K562 (cell line): Measurements from ENCODE around the gene GAP43. TPM values are rescaled to one million over a fixed set of nuclear protein-coding genes. Genes with fewer than 3 reads are reported as not detected.

Experiments
- ATAC-seq: fragments of 200-7000 bp; cut with Tn5 transposase; 3 replicates; pipeline ENCODE4 v1.9.1; 2020; ENCODE audit warnings: moderate library complexity
- BruUV-seq: library from RNA; stranded (reverse); fragments of 400-500 nt; replicated peaks from 2 replicates; lab custom pipeline; 2021; lab: Mats Ljungman, UMichigan
- CTCF ChIA-PET: fragments of 300-600 bp; formaldehyde crosslinking; extraction: SDS; loops from one replicate; lab custom pipeline; 2021; ENCODE audit warnings: low intra/inter-chr PET ratio; lab: Yijun Ruan, JAX
- POLR2A ChIA-PET: fragments of 300-600, 350-650 bp; sonication (Branson Sonifier 250); formaldehyde crosslinking; extraction: SDS; loops from one replicate; lab custom pipeline; 2021; ENCODE audit warnings: antibody characterized with exemption, inconsistent platforms; lab: Yijun Ruan, JAX
- DNase-seq, 4 experiments: peaks; one replicate each; pipeline versions ENCODE4 v3.0.0 to v3.0.0-alpha.2; 2011 to 2018; ENCODE audit warnings: low spot score in 3 of 4, mixed read lengths in 3 of 4; ENCODE audit errors: extremely low read depth in 1 of 4
- FAIRE-seq: peaks from 2 replicates; lab custom pipeline; 2011; peaks lifted over from hg19 to GRCh38; lab: Jason Lieb, UNC
- H2AFZ ChIP-seq: 2 replicates; pipeline ENCODE4 v1.6.0; 2011; ENCODE audit warnings: low read depth, low read length, control low read depth, inconsistent platforms
- H3K27ac ChIP-seq: fragments of 200-600 bp; 3 replicates; pipeline ENCODE4 v1.8.0; 2011; ENCODE audit warnings: low read depth, mild to moderate bottlenecking, control low read depth, inconsistent platforms, low read length, moderate library complexity, mixed read lengths; ENCODE audit errors: extremely low read depth
- H3K27me3 ChIP-seq, 2 experiments: fragments of 300-600 bp in 1 of 2; 2 replicates in 1 of 2; 3 replicates in 1 of 2; pipeline versions ENCODE4 v1.6.0 to v1.8.0; 2011; ENCODE audit warnings: inconsistent platforms in 2 of 2, low read length in 2 of 2, mild to moderate bottlenecking in 1 of 2, mixed read lengths in 1 of 2, moderate library complexity in 1 of 2; ENCODE audit not compliant: control insufficient read depth in 2 of 2, insufficient read depth in 2 of 2
- H3K36me3 ChIP-seq: fragments of 300-600 bp; 3 replicates; pipeline ENCODE4 v1.8.0; 2011; ENCODE audit warnings: mild to moderate bottlenecking, low read length, inconsistent platforms; ENCODE audit not compliant: control insufficient read depth, insufficient read depth
- H3K4me1 ChIP-seq, 2 experiments: fragments of 200-600 bp in 1 of 2; replicated peaks in 1 of 2; 2 replicates in 1 of 2; 3 replicates in 1 of 2; pipeline versions ENCODE4 v1.5.1 to v1.8.0; 2011; ENCODE audit warnings: inconsistent platforms in 2 of 2, low read length in 2 of 2, mild to moderate bottlenecking in 1 of 2, mixed read lengths in 1 of 2, moderate library complexity in 1 of 2; ENCODE audit not compliant: control insufficient read depth in 2 of 2, insufficient read depth in 2 of 2
- H3K4me2 ChIP-seq: 2 replicates; pipeline ENCODE4 v1.6.1; 2011; ENCODE audit warnings: low read length, control low read depth, inconsistent platforms, mixed read lengths; ENCODE audit not compliant: insufficient read depth
- H3K4me3 ChIP-seq: fragments of 200-600 bp; sonication (generic), shearing (Covaris generic); 2 replicates; pipeline ENCODE4 v1.5.1; 2016; ENCODE audit warnings: control low read depth, inconsistent platforms
- H3K79me2 ChIP-seq: fragments of 200-600 bp; 3 replicates; pipeline ENCODE4 v1.8.0; 2011; ENCODE audit warnings: low read length, inconsistent platforms; ENCODE audit not compliant: control insufficient read depth, insufficient read depth
- H3K9ac ChIP-seq, 2 experiments: 2 replicates each; pipeline versions ENCODE4 v1.6.0 to v1.6.1; 2011; ENCODE audit warnings: low read depth in 2 of 2, low read length in 2 of 2, control low read depth in 1 of 2, inconsistent platforms in 1 of 2, mild to moderate bottlenecking in 1 of 2, mixed read lengths in 1 of 2; ENCODE audit not compliant: insufficient read depth in 1 of 2
- H3K9me1 ChIP-seq: one replicate; pipeline ENCODE4 v1.6.0; 2011; ENCODE audit warnings: inconsistent platforms, mild to moderate bottlenecking, low read length, moderate library complexity; ENCODE audit not compliant: control insufficient read depth, insufficient read depth
- H3K9me3 ChIP-seq: replicated peaks from 2 replicates; pipeline ENCODE4 v1.5.1; 2011; ENCODE audit warnings: low read depth, low read length, inconsistent platforms; ENCODE audit not compliant: control insufficient read depth, insufficient read depth
- H4K20me1 ChIP-seq: replicated peaks from 2 replicates; pipeline ENCODE4 v1.6.1; 2011; ENCODE audit warnings: low read length, inconsistent platforms, mixed read lengths; ENCODE audit not compliant: control insufficient read depth, insufficient read depth
- HNRNPL ChIP-seq: fragments of 200-400 bp; formaldehyde crosslinking; IDR thresholded peaks from 2 replicates; pipeline ENCODE4 v1.6.1; 2017; ENCODE audit warnings: low read depth, mild to moderate bottlenecking, low read length
- RBM39 ChIP-seq: fragments of 200-400 bp; formaldehyde crosslinking; optimal IDR thresholded peaks from 2 replicates; pipeline ENCODE3; 2018; ENCODE audit warnings: low read depth, low read length
- WGBS: fragments of 100-300 bp; shearing (Covaris generic); methylation state at CpG from one replicate; pipeline ENCODE4 v1.1.6; 2016; ENCODE audit warnings: low coverage, mixed read lengths; ENCODE audit not compliant: insufficient coverage; ENCODE audit errors: missing lambda C conversion rate; 5-methylcytosine and 5-hydroxymethylcytosine counted together
- in situ Hi-C: fragments of 300-500 bp; cut with MboI; formaldehyde crosslinking; loops from 4 replicates; pipeline ENCODE4 v1.15.0; 2018; ENCODE audit warnings: inconsistent platforms, mixed read lengths
- intact Hi-C: fragments of 100-400 bp; cut with micrococcal nuclease; formaldehyde crosslinking; loops from 2 replicates; pipeline ENCODE4 v1.14.2; 2022
- polyA plus RNA-seq, 8 experiments: library from polyadenylated mRNA; depleted of rRNA in 4 of 8; stranded (reverse) in 5 of 8; unstranded in 3 of 8; fragments of >200 nt; fragmentation: Nextera tagmentation in 2 of 8; fragmentation: Illumina TruSeq in 1 of 8; extraction: Ambion mirVana in 2 of 8; extraction: Trizol in 1 of 8; gene quantifications; 2 replicates each; pipeline versions ENCODE4 v1.2.1 to v1.2.3, GENCODE V29; 2011 to 2014; ENCODE audit warnings: inconsistent platforms in 1 of 8, missing spikeins in 1 of 8
- total RNA-seq, 7 experiments: library from RNA; depleted of rRNA in 6 of 7; stranded (reverse); fragments of >200 nt in 6 of 7; fragmentation: Illumina TruSeq in 2 of 7; extraction: Trizol in 2 of 7; gene quantifications; 2 replicates each; pipeline versions ENCODE4 v1.2.1 to v1.2.3, GENCODE V29; 2011 to 2021; ENCODE audit warnings: low replicate concordance in 1 of 7
- TF ChIP-seq, protein P1 (sequence below): fragments of 250-450 bp; sonication (Bioruptor Pico); IDR thresholded peaks from 2 replicates; pipeline ENCODE4 v1.8.0; 2021; ENCODE audit warnings: borderline replicate concordance, mild to moderate bottlenecking, moderate library complexity; ENCODE audit not compliant: poor library complexity, severe bottlenecking

GAP43 gene
- total and polyA plus RNA-seq, 9 of the 15 experiments (the other 6 are each of a cell fraction or from before 2014, with no cell fraction given): 0.04 to 0.11 (median 0.09) TPM; not detected in 6

DNA sequence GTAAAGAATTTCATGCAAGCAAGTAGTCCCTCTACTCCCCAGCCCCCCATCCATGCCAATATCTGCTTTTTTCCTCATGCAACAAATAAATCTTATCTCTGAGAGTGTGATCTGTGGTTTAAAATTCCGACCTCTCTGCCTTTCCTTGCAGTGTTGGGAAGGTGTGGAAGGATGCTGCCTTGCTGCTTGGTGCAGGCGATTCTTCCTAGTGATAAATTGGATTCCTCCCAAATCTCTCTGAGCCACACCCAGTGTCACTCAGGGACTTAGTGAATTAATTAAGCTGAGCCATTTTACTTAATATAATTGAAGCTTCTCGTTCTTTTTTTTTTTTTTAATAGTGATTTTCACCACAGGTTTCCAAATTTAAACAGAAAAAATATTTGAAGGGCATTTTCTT, 3.4 kb downstream of the GAP43 start:
- H3K9ac ChIP-seq: no peak overlapping the region
- no peak for TF ChIP-seq RBM39
- no peak for TF ChIP-seq HNRNPL
- TF ChIP-seq, protein P1, sequence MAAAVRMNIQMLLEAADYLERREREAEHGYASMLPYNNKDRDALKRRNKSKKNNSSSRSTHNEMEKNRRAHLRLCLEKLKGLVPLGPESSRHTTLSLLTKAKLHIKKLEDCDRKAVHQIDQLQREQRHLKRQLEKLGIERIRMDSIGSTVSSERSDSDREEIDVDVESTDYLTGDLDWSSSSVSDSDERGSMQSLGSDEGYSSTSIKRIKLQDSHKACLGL: no peak
- intact Hi-C loops (loop anchor here (10.0 kb wide), 1 partner anchor 68 kb away; no protein-coding TSS in a partner anchor), in situ Hi-C loops (no loop called here)
- ChIA-PET POLR2A (interaction anchor here (1.0 kb wide), 1 partner anchor 32 kb away, joined by 4 read pairs; no protein-coding TSS in a partner anchor), CTCF (no interaction called here)
- no peaks in the 10 kb centered on the region for H3K4me1 ChIP-seq
- H3K9me1 ChIP-seq: no peaks in the 10 kb centered on the region
- H3K36me3 ChIP-seq: no peaks in the 10 kb centered on the region
- no peak for FAIRE-seq
- H3K79me2 ChIP-seq: no peaks in the 10 kb centered on the region
- no TSS peak for BruUV-seq
- H3K4me2 ChIP-seq: no peak overlapping the region
- ATAC-seq: no peak
- 0% methylated on average over 3 of the region's 3 CpGs for WGBS
- no peak overlapping the region for H3K4me3 ChIP-seq
- H3K9me3 ChIP-seq: no peaks in the 10 kb centered on the region
- DNase-seq: no peak
- no peaks in the 10 kb centered on the region; a peak in 1 of 5 replicates for H3K27me3 ChIP-seq
- no peaks in the 10 kb centered on the region for H4K20me1 ChIP-seq
- H2AFZ ChIP-seq: no peak overlapping the region
- H3K27ac ChIP-seq: no peak overlapping the region
